GM19328 (cell line): ENCODE data around the gene MEIOB.
"Not testable (repeated sequence)": the region's sequence is repeated elsewhere in the genome, so short reads cannot be mapped to it uniquely, and the experiment has no call there.

Experiments used
- ATAC-seq: cut with Tn5 transposase; IDR thresholded peaks from one replicate; pipeline ENCODE4 v1.9.1; 2021; ENCODE audit warnings: mild to moderate bottlenecking, moderate library complexity; ENCODE audit not compliant: unreplicated experiment

The MEIOB gene

DNA sequence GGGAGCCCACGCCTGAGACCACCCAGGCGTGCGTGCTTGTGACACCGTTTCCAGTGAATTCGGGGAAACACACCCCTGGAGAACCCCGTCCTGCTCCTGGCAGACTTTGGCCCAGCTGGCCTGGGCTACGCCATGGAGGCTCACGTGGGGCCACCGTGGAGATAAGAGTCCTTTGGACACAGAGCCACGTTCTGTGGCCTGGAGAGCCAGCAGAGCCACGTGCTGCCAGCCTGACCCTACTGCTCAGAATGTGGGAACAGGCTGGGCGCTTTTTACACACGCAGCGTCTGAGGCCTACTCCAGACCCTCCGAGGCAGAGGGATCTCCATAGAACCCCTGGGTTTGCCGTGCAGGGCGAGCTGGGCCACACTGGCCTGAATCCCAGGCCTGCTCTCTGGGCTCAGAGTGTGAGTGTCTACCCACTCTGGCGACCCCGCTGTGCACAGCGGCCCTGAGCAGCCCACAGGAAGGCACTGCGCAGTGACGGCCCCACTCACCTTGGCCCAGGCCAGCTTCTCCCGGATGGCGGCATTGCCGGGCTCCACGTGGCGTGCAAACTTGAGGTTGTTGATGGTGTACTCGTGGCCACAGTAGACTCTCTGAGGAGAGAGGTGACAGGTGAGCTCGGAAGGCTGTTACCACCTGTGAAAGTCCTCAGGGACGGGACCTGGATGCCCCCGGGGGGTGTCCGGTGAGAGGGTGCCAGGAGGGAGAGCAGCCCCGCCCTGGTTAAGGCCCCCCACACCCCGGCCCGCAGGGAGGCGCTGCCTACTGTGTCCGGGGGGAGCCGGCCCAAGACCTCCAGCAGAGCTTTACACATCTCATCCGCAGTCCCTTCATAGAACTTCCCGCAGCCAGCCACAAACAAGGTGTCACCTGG is 55.3 kb downstream of the MEIOB start:
- no peak for ATAC-seq

DNA sequence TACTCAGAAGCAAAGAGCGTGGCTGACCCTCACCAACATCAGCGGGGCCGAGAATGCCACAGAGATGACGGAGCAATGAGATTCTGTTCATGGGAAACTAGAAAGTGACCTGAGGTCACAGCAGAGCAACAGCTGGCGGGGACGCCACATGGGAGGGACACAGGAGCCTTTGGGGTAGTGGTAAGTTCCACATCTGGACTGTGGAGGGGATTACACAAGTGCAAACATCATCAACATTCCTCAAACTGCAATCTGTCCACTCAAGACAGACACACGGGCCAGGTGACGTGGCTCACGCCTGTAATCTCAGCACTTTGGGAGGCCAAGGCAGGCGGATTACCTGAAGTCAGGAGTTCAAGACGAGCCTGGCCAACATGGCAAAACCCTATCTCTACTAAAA is 56.5 kb downstream of the MEIOB start:
- ATAC-seq: no peak

DNA sequence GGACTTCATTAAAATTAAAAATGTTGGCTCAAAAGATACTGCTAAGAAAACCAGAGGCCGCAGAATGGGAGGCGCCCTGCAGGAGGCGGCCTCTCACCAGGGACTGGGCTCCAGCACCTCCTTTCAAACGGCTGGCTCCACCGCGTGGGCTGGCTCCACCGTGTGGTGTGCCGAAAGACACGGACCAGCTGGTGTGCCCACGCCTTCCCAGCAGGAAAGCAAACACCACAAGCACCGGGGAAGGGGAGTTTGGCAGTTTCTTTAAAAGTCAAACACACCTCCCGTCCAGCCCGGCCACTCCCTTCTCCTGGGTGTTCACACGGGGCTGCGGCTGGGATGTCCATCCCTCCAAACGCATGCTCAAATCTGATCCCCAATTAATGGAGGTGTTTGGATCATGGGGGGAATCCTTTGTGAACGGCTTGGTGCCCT is 59.2 kb downstream of the MEIOB start:
- ATAC-seq: no peak

DNA sequence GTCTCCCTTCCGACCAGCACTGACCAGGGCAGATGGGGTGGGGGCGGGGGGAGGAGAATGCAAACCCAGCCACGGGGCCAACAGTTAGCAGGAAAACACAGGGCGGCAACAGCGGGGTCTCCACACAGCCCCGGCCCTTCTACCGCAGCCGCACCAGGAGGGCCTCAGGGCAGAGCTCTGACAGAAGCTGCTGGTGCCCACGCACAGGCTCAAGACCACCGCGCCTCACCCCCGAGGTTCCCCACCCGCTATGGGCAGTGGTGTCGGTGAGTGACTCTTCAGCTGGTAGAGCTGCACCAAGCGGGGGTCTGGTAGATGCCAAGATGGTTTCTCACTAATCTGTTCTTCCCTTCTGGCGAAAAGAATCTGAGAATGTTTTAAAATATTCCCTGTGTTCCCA is 61.4 kb downstream of the MEIOB start:
- ATAC-seq: no peak

DNA sequence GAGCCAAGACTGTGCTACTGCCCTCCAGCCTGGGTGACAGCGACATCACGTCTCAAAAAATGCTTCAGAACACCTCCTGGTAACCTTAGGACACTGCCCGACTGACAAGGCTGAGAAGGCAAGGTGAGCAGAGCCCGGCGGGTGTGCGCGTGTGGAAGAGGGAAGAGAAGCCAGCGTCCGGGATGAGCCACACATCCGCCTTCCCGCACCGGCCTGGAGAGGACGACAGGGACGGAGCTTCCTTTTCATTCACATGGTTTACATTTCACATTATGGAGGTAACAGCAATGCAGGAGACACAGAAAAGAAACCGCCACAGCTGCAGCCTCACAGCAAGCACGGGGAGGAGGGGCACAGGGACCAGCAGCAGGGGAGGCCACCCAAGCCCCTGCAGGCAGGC is 61.9 kb downstream of the MEIOB start:
- ATAC-seq: no peak

DNA sequence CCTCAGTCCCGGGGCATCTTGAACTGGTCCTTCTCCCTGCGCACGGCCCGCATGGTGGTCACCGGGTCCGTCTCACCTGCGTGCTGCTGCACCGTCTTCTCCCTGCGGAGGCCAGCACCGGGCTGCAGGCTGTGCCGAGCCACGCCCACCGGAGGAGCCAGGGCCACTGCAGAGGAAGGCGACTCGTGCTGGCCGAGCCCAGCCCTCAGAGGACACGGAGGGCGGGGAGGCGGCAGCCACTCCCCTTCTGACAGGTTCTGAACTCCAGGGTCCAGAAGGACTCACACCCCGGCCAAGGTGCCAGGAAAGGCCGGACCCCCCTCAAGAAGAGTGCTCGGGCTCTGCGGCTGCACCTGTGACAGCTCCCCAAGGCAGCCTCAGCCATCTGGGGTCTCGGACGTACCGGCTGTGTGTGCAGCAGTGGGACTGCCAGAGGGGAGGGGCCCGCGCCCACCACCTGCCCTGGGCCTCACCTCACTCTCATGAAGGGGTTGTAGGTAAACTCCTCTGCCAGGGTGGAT is 62.6 kb downstream of the MEIOB start:
- ATAC-seq: no peak

DNA sequence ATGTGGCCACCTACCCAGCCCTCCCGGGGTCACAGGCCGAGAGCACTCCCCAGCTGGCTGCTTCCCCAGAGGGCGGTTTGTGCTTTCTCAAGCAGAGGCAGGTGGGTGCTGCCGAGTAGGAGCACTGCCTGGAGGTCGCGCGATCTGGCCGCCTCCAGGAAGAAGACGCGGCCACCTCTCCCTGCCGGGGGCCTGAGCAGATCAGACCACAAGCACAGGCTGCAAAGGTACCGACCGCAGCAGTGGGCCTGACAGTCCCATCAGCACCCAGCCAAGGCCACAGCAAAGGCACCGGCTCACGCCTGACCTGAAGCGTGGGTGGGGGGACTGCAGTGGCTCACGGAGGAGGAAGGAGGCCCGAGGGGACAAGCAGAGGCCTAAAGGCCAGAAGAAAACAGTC is 63.3 kb downstream of the MEIOB start:
- no peak for ATAC-seq

DNA sequence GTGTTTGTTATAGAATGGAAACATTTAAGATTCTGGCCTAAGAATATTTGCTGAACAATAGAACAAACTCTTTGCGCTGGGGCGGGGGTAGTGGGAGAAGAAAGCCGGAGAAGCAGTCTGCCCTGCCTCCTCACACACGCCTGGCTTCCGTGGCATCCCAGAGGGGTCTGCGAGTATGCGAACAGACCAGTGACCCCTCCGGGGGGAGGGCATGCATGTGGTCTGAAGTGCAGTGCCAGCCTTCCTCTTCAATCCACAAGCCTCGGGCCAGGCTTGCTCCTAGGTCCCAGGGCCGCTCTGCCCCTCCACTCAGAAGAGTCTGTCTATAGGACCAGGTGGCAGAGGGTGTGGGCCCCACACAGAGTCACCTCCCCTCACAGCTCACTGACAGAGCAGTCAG is 64.3 kb downstream of the MEIOB start:
- no peak for ATAC-seq

DNA sequence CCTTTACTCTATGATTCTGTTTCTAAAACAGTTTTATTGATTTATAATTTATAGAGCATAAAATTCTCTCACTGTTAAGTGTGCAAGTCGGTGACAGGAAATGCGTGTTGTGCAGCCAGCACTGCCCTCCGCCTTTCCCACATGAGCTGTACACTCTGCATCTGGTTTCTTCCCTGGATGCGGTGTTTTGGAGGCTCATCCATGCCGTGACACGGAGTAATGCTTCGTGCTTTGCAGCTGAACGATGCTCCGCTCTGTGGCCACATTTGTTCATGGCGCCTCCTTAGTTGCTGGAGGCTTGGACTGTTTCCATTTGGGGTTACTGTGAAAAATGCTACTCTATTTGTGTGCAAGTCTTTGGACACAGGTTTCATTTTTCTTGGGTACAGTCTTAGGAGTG is 71.3 kb downstream of the MEIOB start:
- ATAC-seq: no peak

DNA sequence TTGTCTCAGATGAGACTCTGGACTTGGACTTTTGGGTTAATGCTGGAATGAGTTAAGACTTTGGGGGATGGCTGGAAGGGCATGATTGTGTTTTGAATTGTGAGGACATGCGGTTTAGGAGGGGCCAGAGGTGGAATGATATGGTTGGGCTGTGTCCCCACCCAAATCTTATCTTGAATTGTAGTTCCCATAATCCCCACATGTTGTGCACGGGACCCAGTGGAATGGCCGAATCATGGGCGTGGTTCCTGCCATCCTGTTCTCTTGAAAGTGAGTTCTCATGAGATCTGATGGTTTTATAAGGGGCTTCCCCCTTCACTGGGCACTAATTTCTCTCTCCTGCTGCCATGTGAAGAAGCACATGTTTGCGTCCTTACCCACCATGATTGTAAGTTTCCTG is 72.7 kb downstream of the MEIOB start:
- ATAC-seq: not testable (repeated sequence)

DNA sequence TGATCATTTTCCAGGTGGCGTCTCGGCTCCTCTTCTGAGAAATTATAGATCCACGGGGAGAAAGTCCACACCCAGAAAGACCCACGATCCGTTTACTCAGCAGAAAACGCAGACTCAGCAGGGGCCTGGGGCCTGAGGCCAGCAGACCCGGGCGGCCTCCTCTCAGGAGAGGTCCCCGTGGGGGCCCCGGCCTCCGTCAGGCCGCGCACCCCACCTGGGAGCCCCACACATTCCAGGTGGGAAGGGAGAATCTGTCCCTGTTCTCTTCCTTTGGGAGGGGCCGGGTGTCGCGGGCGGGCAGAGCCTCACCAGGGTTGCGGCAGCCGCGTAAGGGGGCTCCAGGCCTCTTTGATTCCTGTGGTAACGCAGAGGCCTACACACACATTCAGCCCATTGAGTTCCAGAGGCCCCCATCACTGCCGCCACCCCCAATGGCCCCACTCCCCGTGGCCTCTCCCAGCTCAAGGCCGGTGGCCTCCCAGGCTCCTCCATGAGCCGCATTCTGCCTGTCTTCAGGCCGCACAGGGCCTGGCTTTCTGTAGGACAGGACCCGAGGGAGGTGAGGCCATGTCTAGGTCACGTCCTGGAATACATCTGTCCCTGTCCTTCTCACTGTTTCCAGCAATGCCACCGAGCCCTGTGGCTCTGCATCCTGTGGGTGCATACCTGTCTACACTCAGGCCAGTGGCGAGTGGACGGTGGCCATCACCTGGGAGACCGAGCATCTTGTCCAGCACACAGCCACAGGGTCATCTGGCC is 76.9 kb downstream of the MEIOB start:
- no peak for ATAC-seq

DNA sequence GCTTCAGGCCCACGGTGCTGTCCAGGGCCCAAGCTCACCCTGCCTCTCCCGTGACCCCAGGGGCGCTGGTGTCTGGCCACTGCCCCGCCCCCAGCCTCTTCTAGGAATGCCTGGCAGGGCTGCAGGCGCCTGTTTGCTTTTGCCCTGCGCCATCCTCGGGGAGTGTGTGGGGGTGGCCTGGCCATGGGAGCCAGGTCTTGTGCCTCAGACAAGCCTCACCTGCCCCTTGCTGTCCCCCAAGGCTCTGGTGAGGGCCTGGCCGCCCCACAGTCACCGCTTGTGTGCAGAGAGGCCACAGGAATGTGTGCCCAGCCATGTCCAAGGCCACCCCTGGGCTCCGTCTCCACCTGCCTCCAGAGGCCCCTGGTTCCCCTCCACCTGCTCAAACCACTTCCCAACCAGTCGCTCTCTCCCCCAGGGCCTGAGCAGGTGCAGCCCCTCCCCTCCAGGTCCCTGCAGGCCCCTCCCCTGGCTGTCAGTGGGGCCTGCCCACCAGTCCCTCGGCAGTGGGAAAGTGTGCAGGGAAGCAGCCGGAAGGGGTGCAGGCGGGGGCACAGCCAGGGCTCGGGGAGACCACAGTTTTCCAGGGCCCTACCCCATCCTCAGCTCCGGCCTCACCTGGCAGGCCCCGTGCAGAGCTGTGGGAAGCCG is 77.6 kb downstream of the MEIOB start:
- ATAC-seq: no peak

DNA sequence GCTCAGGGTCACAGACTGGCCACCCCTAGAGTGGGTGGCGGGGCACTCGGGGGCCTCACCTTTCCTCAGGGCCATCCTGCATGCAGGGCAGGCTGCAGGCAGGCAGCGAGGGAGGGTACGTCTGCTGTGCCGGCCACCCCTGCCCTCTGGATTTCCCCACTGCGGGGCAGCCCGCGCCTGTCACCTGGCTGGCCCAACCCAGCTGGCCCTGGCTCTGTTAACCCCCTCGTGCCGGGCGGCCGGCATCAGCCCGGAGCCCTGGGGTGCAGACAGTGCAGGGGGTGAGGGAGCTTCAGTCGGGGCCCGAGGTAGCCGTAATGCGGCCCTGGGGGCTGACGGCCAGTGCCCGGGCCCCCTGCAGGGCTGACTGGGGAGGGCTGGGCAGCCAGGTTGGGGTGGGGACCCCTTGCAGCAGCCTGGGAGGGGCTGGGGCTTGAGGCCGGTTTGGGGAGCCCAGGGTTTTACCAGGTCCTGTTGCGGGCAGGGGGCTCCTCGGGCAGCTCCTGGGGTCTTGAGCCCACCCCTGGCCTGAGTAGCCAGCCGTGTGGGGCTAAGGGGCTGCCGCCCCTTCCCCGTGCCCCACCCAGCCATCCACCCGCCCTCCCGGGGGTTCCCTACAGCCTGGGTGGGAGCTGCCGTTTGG is 78.3 kb downstream of the MEIOB start, which contains the start of gene IGFALS:
Gene IGFALS, minus strand, starts transcription at position 128 of the 643 bp plus-strand sequence. Its CDS starts 53 bp downstream, at position 75.
- ATAC-seq: no peak

DNA sequence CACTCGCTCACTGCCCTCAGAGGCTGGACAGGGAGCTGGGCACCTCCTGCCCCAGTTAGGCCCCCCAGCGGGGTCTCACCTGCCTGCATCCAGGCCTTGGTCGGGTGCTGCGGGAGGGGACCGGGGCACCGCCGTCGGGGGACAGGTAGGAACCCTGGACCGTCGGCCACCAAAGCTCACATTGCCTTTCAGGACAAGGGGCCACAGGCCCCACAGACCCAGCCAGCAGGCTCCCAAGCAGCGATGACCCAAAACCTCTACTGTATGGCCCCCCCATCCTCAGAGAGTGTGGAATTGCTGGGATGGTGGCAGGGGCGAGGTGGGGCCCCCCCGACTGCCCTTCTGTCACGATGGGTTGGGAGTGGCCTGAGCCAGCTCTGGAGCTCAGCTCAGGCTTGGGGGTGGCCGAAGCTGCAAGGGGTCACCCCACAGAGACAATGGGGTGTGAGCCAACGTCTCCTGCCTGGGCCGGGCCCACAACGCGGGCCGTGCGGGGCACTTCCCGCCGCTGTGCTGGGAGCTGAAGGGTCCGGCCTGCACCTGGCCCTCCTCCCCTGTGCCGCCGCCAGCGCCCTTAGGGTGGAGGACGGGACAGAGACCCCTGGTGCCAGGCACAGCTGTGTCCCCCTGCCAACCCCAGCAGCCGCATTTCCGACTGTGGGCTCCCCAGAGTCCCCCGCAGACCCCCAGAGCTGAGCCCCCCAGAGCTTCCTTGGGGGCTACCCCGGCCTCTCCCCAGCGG is 79.0 kb downstream of the MEIOB start:
- ATAC-seq: no peak

DNA sequence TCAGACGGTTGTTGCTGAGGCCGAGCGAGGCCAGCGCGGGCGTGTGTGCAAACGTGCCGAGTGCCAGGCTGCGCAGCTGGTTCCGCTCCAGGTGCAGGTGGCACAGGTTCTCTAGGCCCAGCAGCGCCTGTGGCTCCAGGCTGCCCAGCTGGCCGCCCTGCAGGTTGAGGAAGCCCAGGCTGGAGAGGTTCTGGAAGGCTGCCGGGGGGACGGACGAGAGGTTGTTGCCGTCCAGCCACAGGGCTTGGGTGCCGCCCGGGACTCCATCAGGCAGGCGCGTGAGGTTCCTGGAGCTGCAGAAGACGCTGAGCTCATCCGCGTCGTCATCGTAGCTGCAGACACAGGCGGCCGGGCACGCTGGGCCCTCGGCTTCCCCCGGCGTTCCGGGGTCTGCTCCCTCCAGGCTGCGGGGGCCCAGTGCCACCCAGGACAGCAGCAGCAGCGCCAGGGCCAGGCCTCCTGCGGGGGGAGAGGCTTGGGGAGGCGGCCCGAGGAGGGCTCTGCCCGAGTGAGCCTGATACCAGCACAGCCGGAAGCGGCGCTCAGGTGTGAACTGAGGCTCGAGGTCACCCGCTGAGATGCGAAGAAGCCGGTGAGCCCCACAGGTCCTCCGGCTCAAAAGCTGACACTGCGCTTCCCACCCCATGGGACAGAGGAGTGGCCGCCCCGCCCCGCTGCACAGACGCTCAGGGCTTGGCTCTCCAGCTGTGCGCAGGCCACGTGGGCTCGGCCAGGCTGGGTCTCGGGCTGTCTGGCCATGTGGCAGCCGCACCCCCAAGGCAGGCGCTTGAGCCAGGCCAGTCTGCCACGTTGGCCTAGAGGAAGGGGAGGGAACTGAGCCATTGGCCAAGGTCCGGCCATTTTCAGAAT is 79.8 kb downstream of the MEIOB start:
- ATAC-seq: no peak

DNA sequence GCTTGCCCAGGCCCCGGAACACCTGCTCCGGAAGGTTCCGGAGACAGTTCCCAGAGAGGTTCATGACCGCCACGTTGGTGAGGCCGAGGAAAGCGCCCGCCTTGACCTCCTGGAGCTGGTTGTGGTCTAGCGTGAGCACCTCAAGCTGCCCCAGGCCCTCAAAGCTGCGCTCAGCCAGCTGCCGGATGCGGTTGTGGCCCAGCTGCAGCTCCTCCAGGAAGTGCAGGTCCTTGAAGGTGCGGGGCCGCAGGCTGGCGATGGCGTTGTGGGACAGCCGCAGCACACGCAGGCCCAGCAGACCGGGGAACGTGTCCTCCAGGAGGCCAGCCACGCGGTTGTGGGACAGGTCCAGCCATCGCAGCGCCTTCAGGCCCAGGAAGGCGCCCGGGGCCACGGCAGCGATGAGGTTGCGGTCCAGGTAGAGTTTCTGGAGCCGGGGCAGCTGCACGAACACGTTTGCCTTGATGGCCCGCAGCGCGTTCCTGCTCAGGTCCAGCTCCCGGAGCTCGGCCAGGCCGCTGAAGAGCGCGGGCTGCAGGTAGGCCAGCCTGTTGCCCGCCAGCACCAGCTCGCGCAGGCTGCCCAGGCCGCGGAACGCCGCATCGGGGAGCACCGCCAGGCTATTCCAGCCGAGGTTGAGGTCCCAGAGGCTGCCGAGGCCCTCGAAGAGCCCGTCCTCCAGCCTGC is 80.6 kb downstream of the MEIOB start:
- ATAC-seq: no peak

DNA sequence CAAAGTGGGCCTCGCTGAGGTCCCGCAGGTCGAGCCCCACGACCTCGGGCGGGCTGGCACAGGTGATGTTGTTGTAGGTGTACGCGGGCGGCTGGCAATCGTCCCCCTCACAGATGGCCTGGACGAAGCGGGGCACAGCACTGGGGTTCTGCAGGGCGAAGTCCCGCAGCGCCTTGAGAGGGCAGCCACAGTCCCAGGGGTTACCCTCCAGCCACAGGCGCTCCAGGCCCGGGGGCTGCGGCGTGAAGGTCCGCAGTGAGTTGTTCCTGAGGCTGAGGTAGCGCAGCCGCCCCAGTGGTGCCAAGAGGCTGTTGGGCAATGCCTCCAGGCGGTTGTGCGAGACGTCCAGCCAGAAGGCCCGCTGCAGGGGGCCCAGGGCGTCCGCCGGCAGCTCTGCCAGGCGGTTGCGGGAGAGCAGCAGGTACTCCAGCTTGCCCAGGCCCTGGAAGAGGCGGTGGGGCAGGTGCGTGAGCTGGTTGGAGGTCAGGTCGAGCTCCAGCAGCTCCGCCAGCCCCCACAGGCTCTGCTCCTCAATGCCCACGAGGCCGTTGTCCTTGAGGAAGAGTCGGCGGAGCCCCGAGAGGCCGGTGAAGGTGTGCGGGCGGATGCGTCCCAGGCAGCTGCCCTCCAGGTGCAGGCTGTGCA is 81.2 kb downstream of the MEIOB start:
- ATAC-seq: no peak

DNA sequence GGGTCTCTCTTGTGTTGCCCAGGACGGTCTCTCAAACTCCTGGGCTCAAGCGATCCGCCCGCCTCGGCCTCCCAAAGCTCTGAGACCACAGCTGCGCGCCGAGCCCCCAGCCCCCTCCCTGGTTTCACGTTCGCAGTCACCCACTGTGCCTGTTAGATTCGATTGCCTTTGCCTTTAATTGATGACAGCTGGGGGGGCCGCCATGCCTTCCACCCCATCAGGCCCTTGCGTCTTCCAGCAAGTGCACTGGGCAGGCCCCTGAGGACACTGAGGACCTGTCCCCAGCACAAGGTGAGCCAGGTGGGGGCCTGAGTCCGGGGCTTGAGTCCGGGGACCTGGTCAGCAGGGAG is 81.7 kb downstream of the MEIOB start:
- no peak for ATAC-seq
